GM12864 (cell line): ENCODE results near the gene ANXA4.
"Not testable (repeated sequence)": the region's sequence is repeated elsewhere in the genome, so short reads cannot be mapped to it uniquely, and the experiment has no call there.

ENCODE experiments used
- DNase-seq: peaks from one replicate; pipeline ENCODE4 v3.0.0-alpha.2; 2011; ENCODE audit warnings: low read depth
- H3K4me3 ChIP-seq: 2 replicates; pipeline ENCODE4 v1.5.1; 2011; ENCODE audit warnings: mild to moderate bottlenecking, low read depth, low read length, control low read depth
- CTCF ChIP-seq: IDR thresholded peaks from 2 replicates; pipeline ENCODE4 v1.5.1; 2011; ENCODE audit warnings: low read depth, mild to moderate bottlenecking, moderate library complexity, low read length, control low read depth, inconsistent platforms; ENCODE audit errors: missing control alignments

ANXA4 gene

DNA sequence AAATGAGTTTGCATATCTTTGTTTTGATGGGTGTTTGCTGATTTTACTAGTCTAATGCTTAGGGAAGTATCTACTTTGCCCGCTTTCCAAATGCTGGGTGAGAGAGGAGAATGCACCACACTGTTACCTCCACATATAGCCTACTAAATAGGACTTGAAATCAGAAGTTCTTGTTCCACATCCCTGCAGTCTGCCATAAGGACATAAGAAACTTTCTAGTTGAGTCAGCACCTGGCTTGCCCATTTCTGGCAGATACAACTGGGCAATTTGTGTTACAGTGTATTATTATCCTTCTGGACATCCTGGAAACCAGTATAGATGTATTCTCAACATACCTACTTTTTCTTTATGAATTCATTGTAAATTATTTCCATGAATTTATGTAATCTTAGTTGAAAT is 29.5 kb downstream of the ANXA4 start:
- no peak for DNase-seq
- H3K4me3 ChIP-seq = no peak overlapping the region
- TF ChIP-seq CTCF = no peak

DNA sequence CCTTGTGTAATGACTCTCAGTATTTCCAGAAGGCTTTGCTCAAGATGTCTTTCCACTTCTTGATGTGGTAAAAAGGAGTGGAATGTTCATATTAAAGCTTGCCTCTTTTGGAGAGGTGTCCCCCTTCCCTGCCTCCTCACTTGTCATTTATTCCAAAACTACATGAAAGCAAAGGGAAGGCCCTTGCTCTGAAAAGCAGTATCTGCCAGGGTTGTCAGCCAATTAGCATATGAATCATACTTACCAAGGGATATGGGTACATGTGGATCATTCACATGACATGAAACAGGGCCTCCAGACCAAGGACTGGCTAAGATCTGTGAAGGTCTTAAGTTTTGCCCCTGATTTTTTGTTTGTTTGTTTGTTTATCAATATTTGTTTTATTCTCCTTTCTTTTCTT is 31.3 kb downstream of the ANXA4 start:
- no peak overlapping the region for H3K4me3 ChIP-seq
- TF ChIP-seq CTCF = no peak
- DNase-seq = no peak

DNA sequence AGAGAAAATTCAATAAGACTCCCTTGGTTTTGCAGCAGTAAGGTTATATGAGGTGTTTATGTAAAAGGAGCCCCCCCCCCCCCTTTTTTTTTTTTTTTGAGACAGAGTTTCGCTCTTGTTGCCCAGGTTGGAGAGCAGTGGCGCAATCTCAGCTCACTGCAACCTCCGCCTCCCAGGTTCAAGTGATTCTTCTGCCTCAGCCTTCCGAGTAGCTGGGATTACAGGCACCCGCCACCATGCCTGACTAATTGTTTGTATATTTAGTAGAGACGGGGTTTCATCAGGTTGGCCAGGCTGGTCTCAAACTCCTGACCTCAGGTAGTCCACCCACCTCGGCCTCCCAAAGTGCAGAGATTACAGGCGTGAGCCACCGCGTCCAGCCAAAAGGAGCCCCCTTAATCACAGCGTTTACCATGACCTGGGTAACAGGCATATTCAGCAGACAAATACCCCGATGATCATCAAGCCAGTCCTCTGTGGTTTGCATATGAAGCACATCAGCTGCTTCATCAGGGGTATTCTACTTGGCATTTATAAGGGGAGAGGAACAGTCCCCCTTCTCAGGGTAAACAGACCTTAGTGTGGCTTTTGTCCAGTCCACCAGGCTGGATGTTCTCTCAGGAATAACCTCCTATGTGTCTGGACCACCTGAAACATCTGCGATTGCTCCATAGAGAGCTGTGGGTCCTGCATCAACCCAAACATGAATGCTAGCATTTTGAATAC is 32.5 kb downstream of the ANXA4 start:
- not testable (repeated sequence) for DNase-seq, H3K4me3 ChIP-seq

DNA sequence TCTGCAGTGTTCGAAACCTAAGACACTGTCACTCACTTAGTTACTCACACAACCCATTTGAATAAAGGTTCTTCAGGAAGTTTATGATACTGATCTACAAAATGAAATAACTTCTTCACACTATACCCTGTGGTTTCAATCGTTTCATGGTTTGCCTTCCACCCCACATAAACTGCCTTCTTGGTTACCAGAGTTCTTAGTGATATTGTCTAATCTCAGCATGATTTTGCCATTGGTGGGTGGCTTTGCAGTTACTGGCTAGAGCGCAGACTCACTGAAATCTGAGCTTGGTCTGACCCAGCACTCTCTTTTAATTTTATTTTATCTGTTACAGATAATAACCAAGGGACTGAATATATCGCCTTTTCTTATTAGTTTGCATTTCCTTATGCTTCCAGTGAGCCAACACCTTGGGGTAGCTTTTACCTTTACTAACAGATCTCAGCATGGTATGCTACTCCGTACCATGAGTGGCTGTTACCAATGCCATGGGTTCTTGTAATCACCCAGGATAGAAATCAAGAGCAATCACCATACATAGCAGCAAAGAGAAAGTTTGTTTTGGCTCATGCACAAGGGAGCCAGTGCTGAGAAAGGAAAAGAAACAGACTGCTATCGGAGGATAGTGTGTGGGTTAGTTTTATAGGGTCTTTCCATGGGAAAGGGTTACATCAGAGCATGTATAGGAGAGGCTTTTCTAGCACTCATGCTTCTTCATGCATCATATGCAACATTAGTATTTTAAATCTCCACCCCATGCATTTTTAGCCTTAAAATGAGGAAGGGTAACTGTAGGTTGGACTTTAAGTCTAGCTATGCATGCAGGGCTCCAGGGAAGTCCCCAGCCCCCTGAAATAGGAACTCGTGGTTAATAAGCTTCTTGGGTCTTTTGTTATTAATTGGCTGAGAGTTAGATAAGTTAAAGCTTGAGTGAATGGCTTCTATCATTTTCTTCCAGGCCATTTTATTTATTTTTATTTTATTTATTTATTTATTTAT is 33.3 kb downstream of the ANXA4 start:
- DNase-seq = no peak
- TF ChIP-seq CTCF = no peak
- no peak overlapping the region for H3K4me3 ChIP-seq

GRCh38 chr2:69776886-69777785 is 35.2 kb downstream of the ANXA4 start:
- DNase-seq = no peak
- no peak overlapping the region for H3K4me3 ChIP-seq
- TF ChIP-seq CTCF = no peak

GRCh38 chr2:69777786-69778105 is 35.8 kb downstream of the ANXA4 start:
- TF ChIP-seq CTCF = no peak
- no peak for DNase-seq
- no peak overlapping the region for H3K4me3 ChIP-seq
